ENCODE measurements around the gene PARVA.

The PARVA gene

DNA sequence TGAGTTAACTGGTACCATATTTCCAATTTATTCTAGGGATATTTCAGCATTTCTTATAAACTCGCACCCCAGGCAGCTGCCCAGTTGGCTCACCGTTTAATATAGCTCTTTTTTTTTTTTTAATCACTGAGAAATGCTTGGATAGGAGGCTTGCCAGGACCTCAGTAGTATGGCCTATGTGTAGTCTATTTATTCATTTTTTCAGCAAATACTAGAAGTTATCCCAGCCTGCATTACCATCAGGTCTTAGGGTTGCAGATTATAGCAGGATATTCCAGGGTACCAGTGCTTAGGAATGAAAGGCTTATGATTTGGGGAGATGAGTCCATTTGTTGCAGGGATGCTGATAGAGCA lies 26.6 kb downstream of the PARVA start:
- no peak for DNase-seq

GRCh38 chr11:12404436-12404835 lies 27.1 kb downstream of the PARVA start:
- no peak for DNase-seq

GRCh38 chr11:12408156-12408770 lies 30.9 kb downstream of the PARVA start:
- no peak for DNase-seq

DNA sequence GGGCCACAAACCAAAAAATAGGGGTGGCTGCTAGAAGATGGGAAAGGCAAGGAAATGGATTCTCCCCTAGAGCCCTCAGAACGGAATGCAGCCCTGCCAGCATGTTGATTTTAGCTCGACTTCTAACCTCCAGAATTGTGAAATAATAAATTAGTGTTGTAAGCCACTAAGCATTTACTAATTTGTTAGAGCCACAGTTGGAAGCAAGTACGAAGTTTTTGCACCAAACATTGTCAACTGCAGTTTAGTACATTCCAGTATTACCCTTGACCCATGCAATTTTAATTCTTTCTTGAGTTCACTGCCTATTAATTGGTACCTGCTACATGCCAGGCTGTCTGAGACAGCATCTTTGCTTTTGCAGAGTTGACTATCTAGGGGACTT lies 32.2 kb downstream of the PARVA start:
- no peak for DNase-seq

DNA sequence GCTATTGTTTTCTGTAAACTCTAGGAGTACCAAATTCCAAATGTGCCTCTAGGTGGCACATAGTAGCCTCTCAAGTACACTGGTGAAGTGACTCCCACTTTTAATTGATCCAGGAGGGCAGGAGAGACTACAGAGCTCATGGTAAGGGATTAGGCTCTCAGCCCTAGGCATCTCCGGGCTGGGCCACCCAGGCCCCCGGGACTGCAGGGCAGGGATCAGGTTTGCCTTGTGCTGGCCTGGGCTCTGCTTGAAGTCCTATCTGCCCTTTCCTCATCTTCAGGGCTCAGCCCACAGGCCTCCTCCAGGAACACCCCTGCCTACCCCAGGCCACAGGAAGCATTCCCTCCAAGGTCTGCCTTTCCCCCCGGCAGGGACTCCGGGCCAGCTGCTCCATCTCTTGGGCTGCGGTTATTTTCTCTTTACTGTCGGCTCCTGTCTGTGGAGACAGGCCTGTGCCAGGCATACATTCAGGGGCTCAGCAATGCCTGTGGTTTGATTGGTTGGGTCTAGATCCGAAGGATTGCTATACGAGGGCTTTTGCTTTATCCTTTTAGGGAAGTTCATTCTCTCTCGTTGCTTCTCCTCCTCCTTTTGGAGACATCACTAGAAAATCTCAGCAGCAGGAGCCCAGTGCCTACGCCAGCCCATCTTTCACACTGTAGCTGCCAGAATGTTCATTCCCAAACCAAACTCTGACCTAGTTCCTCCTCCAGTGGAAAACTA lies 32.8 kb downstream of the PARVA start:
- no peak for DNase-seq

DNA sequence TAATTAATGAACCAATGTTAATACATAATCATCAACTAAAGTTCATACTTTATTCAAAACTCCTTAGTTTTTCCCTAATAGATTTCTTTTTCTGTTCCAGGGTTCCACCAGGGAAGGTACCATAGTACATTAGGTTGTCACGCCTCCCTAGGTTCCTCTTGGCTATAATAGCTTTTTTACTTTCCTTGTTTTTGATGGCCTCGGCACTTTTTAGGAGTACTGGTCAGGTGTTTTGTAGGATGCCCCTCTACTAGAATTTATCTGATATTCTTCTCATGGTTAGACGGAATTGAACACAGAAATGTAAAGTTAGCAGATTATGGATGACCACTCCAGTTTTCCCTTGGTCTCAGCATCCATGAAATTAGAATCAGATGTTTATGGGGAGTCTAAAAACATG lies 34.0 kb downstream of the PARVA start:
- DNase-seq: no peak

GRCh38 chr11:12411806-12412727 lies 34.7 kb downstream of the PARVA start:
- no peak for DNase-seq

DNA sequence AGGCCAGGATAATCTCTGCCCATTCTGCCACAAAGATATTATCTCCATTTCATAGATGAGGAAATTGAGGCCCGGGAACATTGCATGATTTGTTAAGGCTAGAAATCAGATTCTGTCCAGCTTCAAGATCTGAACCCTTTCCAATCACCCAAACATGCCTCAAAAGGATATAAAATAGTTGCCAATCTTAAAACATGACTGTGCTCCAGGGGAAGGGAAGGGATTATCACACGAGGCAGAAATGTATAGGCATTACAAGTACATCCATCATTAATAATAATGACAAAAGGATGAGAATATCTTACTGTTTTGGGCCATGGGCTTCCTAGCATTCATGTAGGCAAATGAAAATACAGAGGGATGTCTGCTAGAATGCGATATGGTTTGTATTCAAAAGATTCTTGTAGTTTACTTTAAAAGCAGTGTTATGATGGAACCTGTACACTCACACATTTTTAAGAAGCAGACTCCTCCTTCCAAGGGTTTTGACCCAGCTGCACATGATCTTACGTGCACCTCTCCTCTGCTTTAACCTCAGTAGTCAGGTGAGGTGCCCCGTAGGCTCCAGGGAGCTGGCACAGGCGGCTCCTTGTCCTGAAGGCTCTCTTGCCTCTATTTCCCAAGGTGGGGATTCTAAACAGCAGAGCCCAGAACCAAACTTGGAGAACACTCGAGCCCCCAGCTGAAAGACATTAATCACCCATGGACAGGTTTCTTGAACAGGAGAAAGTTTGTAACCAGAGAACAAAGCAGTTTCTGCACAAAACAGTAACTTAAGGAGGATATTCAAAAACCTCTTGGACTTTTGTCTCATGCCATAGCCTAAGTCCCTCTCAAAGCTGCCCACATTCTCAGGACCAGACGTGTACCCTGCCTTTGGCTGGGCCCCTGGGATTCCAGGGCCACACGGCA lies 36.0 kb downstream of the PARVA start:
- DNase-seq: no peak

DNA sequence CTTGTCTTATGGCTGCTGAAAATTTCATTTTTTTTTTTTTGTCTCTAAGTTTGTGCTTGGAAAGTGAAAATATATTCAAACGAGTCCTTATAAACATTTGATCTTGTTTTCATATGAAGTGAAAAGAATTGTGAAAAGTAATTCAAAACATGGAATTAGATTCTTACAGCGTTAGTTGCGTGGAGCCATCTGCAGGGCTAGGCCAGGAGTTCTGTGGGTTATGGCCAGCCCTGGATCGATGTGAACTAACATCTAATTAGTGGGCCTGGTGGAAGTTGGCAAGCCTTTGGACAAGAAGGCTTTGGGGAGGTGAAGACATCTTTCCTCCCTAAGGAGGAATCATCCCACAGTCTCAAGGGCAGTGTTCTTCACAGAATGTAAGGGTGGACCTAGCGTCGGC lies 37.2 kb downstream of the PARVA start:
- DNase-seq: no peak

GRCh38 chr11:12415342-12415966 lies 38.1 kb downstream of the PARVA start:
- no peak for DNase-seq

- no peak for DNase-seq
Observed at GRCh38 chr11:12416552-12416951, 39.2 kb downstream of the PARVA start.

DNA sequence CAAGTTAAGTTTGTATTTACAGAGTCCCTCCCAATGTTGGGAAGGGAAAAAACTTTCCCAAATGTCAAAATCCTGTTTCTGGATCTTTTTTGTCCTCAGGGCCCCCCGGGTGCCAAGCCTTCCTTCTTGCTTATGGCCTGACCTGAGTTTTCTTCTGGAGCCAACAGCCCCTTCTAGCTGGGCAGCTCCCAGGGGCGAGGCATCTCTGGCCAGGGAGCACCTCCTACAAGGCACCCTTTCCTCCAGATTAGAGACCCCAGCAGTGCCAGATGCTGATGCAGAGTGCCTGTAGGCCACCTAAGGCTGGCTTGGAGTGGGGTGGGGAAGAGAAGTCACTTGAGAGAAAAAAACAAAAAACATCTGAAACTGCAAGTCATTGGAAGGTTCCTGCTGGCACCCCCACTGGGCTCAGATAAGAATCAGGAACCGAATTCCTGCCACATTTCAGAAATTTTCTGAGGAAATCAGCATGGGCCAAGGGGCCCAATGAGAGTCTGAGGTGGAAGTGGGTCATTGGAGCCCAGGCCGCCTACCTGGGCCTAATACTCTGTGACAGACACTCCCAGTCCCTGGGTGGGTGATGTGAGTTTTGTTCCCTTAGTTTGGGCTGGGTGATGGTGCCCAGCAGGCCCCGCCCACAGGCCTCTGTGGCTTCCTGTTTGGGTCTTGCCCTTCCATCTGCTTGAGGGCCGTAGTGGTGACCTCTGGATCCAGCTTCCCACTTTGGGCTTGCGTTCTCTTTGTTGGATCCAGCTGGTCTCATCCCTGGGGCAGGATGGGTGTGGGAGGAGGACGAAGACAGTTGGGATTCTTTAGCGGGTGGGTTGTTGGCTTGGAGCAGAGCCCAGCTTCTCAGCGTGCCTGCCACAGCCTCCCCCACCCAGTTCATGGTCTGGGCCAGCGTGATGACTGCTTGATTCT lies 40.6 kb downstream of the PARVA start:
- no peak for DNase-seq

- no peak for DNase-seq
Observed at GRCh38 chr11:12420040-12420439, 42.7 kb downstream of the PARVA start.

DNA sequence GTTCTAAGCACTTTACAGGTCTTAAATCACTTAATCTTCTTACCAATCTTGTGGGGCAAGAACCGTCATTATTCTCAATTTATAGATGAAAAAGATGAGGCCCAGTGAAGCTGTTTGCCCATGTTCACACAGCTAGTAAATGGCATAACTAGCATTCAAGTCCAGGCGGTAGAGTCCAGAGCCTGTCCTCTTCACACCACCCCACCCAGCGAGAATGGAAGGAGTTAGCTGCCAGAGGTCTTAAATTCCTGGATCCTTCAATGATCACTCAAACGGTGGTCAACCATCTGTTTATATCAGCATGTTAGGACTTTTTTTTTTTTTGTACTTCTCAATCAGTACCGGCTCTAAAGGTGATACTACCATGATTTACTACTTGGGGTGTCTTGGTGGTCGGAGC lies 43.3 kb downstream of the PARVA start:
- no peak for DNase-seq

DNA sequence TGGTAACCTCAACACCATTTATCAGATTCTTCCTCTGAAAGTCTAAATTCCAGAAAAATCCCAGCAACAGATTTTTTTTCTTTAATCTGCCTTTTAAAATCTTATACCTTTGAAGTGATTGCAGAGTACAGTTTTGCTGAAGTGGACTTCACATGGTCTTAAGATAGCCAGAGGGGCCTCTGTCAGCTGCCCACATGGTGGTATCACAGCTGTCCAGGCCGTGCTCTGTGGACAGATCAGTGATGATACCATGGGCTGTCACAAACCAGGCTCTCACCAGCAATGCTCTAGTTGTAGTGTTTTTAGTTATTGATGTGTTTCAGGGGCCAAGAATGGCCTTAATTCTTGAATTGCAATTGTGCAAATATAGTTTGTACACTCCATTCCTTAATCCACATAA lies 44.0 kb downstream of the PARVA start:
- no peak for DNase-seq

DNA sequence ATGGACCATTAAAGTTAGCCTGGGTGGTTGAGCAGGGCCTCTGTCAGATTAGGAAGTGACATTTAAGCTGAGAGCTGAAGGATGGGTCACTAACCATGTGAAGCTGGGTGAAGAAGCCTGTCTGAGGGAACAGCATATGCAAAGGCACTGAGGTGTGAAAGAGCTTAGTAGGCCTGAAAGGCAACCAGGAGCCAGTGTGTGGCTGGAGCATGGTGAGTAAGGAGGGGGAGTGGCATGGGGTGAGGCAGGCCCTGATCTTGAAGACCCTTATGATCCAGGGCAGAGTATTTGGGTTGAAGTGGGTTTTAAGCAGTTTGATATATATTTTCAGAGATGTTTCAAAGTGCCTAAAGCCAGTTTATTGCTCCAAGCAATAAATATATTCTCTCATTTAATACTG lies 48.8 kb downstream of the PARVA start:
- DNase-seq: no peak

GRCh38 chr11:12429155-12429554 lies 51.8 kb downstream of the PARVA start:
- no peak for DNase-seq

DNA sequence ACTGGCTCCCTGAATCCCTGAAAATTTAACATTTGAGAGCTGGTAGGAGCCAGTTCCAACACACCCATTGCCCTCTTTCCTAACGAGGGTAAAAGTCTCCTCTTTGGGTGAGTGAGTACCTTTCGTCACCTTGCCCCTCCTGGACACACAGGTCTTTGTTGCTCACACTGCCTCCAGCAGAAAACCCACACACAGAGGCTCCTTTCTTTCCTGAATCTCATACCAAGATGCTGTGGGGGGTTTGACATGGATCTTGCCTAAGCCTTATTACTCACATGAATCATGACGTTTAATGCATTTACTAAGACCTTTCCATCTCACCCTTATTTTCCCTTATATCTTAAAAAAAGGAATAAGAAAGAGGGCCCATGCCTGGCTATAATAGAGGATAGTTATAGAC lies 53.0 kb downstream of the PARVA start:
- DNase-seq: no peak

DNA sequence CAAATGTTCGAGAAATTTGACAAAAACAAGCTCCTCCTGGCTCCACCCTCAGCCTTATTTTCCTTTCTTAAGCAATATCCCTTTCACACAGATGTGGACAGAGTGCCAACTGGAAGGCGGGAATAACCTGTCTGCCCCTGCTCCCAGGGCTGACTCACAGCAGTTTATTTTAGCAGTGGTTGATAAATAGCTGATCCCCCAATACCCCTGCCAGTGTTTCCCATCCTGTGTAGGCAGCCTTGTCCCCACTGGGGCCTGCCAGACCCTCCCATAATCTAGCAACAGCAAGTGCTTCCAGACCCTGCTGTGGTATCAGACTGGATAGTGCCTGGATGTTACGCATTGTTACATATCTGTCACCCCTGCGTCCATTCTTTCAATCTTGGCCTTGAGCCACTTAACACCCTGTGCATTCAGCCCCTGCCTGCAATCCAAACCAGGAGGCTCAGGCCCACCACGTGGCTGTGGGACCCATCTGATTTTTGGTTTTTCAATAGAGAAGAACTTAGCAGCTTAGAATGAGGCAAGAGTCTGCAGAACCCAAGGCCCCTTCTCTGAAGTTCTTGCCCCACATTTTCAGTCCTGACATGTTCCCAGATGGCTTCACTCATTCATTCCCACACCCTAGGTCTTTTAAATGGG lies 53.7 kb downstream of the PARVA start:
- no peak for DNase-seq

DNA sequence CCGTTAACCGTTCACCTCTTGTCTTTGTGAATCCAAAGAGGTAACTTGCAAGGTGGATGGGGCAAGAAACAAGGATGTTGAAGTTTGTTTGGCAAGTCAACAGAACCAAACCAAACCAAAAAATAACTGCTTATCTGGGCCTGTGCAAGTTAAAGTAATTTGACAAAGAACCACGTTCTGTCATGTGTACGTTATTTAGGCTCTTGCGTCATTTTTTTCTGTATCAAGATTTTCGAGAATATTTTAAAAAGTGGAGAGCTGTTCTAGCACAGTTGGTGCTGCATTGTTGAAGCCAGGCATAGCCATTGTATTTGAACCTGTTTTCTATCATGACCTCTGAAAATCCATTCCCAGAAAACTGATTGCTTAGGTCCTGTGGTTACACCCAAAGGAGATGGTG lies 55.1 kb downstream of the PARVA start:
- no peak for DNase-seq

DNA sequence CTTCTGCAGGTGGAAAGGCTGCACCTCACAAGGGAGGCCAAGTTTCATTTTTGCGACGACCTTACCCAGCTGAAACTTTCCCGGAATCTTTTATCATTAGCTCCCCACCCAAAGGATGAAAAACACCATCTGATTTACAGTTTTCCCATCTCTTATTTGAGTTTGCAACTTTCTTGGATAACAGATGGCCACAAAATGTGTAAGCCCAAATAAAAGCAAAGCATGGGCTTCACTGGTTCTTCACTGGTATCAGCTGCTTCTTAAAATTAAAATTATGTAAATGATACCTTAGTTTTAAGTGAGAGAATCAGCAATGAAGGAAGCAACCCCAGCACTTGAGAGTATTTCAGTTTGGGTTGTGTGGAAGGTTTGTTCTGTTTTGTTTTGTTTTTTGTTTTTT lies 55.8 kb downstream of the PARVA start:
- DNase-seq: no peak

Measured in activated T-cell treated with anti-CD3 and anti-CD28 coated beads for 4 hours (primary cell).